CD4-positive, alpha-beta T cell treated with Interleukin-1 beta for 1 hour (primary cell): ENCODE measurements around the gene JAK3.

Experiments
- DNase-seq, 2 donors: peaks; one replicate each; pipeline ENCODE4 v3.0.0-alpha.2; 2020 to 2022

JAK3 gene

GRCh38 chr19:17865364-17866311 lies 17.9 kb upstream of the JAK3 start:
- DNase-seq = no peak

GRCh38 chr19:17863520-17864182 lies 15.9 kb upstream of the JAK3 start:
- DNase-seq = no peak

GRCh38 chr19:17862711-17863519 lies 15.1 kb upstream of the JAK3 start:
- peak in 1 of 2 donors; percentile 43 for DNase-seq

DNA sequence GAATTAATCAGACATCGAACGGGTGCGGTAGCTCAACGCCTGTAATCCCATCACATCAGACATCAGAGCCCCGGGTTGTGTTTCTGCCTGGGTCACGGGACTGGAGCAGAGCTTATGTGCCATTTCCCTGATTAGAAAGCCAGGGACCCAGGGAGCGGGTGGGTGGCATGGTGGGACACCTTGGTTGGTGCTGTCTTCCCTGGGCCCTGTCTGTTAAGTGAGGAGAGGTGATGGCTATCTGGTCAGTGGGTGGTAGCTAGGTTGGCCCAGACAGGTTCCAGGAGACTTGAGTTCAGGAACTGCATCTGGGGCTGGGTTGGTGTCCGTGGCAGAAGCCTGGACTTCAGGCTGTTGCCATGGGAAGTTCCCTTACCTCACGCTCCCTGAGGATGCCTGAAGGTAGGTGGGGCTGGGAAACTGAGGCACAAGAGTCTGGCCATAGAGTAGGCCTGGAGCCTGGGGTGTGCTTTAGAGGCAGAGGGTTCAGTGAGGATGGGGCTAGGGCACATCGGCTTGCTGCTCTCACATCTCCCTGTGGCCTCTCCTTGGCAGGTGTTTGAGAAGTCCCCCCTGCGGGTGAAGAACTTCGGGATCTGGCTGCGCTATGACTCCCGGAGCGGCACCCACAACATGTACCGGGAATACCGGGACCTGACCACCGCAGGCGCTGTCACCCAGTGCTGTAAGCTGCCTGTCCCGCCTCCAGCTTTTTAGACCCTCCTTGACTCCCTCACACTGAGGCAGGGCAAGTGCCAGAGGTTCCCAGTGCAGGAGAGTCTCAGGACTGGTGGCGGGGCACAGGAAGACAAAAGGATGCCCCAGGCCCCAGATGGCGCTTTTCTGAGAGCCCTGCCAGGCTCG lies 14.0 kb upstream of the JAK3 start:
- DNase-seq = no peak

DNA sequence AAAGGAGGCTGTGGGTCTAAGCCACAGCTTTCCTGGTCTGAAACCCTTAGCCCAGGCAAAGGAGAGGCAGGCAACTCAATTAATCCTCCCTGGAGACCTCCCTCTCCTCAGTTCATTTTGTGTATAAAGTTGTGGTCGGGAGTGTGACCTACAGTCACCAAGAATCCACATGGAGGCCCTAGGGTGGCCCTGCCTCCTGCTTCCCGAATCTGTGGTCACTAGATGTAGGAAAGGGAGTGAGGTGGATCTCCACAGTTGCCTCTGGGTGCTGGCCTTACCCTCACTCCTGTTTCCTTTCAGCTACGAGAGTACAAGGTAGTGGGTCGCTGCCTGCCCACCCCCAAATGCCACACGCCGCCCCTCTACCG lies 13.2 kb upstream of the JAK3 start:
- DNase-seq = no peak

DNA sequence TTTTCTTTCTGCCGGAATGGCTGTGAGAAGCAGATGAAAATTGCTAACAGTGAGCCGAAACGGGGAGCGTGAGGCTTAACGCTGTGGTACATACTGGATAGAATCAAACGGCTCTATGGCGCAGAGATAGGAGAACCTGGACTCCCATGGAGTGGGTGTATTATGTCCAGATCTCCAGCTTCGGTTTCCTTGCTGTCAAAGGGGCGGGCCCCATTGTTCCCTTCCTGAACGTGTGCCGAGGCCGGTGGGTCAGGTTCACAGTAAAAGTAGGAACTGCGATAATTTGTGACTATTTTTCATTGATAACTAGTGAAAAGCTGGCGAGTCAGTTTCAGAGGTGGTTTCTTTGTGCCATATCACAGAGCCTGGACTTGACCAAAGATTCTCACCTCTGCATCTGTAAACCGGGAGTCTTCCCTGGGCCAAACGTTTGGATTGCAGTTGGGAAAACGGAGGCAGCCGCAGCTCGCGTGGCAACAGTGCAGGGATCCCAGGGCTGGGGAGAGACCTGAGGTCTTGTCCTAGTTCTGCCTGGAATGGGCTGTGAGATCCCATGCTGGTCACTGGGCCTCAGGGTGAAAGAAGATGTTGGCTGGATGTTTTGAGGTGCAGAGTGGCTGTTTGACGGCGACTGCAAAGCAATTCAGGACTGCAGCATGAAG lies 12.7 kb upstream of the JAK3 start:
- no peak for DNase-seq

GRCh38 chr19:17859533-17860330 lies 11.9 kb upstream of the JAK3 start, which contains the start of gene RPL18A:
Gene RPL18A (plus strand): TSS chr19:17859910. CDS start chr19:17859957, 47 bp downstream.
- DNase-seq = peak; percentile 100

DNA sequence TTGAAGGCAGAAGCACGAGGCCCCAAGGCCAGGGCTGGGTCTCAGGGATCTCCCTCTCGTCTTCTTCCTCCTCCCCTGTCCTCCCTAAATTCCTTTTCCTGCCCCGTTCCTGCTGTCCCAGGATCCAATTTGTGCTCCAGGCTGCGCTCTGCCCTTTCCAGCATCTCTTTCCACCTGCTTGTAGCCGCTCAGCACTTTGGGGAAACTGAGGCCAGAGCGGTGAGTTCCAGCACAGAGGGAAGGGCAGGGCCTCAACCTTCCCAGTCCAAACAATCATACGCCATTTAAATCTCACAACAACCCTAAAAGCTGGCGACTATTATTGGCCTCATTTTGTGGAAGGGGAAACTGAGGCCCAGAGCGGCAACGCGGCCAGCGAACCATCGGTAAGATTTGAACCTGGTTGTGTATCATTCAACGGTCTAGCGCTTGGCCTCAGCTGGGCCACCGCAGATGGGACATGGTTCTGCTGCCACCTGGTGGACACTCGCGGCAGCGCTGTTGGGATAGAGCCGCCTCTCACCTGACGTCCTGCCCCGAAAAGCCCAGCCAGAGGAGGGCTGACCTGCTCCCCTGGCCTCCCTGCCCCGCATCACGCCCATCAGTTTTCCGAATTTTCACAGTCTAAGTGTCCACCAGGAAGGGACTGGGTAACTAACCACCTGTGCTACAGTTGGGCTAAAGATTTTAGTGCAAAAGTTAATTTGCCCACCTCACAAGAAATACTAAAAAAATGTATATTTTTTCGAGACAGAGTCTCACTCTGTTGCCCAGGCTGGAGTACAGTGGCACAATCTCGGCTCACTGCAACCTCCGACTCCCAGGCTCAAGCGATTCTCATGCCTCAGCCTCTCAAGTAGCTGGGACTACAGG lies 7.7 kb upstream of the JAK3 start:
- DNase-seq = peak; percentile 85 to 89

- no peak for DNase-seq
Observed at GRCh38 chr19:17854061-17854460, 6.3 kb upstream of the JAK3 start.

DNA sequence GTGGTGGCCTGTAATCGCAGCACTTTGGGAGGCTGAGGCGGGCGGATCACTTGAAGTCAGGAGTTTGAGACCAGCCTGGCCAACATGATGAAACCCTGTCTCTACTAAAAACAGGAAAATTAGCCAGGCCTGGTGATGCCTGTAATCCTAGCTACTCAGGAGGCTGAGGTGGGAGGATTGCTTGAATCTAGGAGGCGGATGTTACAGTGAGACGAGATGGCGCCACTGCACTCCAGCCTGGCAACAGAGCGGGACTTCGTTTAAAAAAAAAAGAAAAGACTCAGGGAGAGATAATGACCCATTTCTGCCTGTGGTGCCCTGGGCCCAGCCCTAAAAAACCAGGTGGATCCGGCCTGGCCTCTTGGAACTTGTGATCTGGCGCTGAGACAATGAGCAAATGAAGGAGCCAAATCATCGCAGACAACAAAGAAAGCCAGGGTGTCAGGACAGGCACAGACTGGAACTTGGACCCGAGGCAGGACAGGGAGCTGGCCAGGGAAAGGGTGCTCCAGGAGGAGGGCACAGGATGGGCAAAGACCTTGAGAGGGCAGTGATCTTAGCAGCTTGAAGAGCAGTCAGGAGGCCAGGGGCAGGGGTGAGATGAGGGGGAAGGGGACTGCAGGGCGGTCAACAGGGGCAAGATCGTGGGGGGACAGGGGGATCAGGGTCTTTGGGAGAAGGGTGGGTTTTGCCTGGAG lies 962 bp upstream of the JAK3 start:
- DNase-seq = no peak

GRCh38 chr19:17846146-17846545 lies 1.6 kb downstream of the JAK3 start:
- peak; percentile 39 to 70 for DNase-seq

DNA sequence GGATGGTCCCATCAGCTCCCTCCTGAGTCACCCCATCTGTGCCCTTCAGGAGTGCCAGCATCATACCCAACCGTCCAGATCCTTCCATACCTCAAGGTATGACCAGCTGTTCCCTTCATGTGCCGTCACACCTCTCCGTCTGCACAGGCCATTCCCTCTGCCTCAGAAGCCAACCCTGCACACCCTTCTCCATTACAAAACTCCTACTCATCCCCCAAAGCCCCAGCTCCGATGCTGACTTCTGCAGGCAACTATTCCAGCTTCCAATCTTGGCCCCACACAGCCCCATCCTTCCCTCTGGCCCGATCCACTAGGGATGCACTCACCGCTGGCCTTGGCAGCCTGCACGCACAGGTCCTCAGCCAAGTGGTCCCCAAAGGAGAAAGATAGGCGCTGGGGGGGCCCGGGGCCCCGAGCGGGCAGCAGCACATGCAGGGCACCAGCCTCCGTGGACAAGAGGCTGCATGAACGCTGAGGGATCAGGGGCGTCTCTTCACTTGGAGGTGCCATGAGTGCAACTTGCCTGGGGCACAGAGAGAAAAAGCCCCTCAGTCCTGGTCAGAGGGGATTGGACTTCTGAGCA lies 3.8 kb downstream of the JAK3 start:
- no peak for DNase-seq

- DNase-seq = no peak
Observed at GRCh38 chr19:17843292-17843827, 4.4 kb downstream of the JAK3 start.

GRCh38 chr19:17842663-17843291 lies 5.0 kb downstream of the JAK3 start:
- no peak for DNase-seq

DNA sequence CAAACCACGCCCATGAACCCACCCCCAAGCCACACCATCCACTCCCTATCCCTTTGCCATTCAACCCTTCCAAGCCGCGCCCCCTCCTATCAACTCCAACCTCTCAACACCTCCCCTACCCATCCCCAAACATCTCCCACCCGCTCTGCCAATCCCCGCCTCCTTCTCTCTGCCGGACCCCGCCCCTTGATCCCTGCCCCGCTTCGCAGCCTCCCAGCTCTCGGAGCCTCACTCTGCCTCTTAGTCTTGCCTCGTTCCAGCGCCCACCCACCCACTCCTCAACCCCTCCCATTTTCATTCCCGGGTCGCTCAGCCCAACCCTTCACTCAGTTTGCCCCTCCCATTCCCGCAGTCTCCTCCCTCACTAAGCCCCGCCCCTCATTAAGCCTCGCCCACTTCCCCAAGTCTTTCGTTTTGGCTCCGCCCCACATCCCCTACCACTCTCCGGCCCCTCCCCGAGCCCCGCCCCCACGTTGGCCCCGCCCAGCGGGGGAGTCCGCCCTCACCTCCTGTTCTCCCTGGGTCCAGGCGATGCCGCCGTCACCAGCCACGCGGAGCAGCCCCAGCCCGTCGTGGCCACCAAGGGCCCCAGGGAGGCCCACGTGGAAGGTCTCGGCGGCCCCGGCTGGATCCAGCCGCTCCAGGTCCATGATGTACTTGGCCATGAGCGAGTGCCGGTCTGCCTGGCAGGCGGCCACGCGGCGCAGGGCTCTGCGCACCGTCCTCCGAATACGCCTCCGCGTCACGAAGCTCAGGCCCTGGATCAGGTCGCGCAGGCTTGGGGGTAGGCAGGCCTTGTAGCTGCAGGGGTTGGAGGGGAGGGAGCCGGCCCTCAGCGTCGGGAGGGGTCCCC lies 5.7 kb downstream of the JAK3 start:
- DNase-seq = peak; percentile 50 to 53

DNA sequence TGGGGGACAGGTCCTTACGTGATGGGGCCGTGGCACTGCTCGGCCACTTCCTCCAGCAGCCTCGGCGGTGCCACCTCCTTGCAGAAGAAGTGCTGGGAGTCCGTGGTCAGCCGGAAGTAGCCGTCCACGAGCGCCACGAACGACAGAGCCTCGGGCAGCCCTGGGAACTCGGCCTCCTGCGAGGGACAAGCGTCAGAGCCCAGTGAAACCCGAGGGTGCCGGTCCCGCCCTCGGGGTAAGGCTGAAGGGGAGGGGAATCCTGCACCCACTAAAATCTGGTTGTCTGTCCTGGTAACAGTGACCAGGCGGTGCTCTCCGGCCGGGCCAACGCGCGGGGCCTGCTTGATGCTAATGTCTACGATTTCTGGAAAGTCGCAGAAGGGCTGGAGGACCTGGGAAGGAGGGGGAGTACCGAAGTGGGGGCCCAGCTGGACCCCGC lies 6.4 kb downstream of the JAK3 start:
- DNase-seq = no peak

DNA sequence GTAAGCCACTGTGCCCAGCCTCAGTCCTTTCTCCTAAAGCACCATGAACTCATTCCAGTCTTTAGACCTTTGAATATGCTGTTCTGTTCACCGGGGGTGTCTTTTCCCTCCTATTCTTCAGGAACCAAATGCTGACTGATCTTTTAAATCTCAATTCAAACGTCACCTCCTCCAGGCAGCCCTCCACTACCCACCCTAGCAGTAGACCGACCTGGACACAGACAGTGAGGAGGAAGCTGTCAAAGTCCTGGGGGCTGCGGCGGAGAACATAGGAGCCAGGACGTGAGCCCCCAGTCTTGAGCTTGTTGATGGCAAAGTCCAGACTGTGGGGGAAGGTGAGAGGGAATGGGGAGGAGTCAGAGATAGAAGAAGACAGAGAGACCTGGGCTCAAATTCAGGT lies 7.8 kb downstream of the JAK3 start:
- no peak for DNase-seq
